Loucy (cell line): ENCODE measurements around the gene IL11RA.

Experiments
- EZH2phosphoT487 ChIP-seq: fragments of 200-600 bp; IDR thresholded peaks from 2 replicates; pipeline ENCODE4 v1.6.1; 2018; ENCODE audit warnings: antibody characterized with exemption, mild to moderate bottlenecking, moderate library complexity, borderline replicate concordance
- TF ChIP-seq, protein P1 (sequence below): fragments of 200-600 bp; sonication (generic); conservative IDR thresholded peaks from 2 replicates; pipeline ENCODE4 v1.5.1; 2014; ENCODE audit warnings: mild to moderate bottlenecking, antibody characterized with exemption, low read length

DNA sequence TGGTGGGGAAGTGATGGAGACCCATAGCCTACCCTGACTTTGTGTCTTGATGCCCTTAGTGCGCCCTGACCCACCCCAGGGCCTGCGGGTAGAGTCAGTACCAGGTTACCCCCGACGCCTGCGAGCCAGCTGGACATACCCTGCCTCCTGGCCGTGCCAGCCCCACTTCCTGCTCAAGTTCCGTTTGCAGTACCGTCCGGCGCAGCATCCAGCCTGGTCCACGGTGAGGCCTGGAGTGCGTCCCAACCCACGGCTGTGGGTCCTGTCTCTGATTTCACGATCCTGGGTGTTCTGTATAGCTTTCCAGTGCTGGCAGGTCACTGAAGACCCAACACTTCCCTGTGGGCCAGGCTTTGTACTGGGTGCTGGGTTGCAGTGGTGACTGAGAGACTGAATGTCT, 6.5 kb downstream of the IL11RA start:
- TF ChIP-seq, protein P1, sequence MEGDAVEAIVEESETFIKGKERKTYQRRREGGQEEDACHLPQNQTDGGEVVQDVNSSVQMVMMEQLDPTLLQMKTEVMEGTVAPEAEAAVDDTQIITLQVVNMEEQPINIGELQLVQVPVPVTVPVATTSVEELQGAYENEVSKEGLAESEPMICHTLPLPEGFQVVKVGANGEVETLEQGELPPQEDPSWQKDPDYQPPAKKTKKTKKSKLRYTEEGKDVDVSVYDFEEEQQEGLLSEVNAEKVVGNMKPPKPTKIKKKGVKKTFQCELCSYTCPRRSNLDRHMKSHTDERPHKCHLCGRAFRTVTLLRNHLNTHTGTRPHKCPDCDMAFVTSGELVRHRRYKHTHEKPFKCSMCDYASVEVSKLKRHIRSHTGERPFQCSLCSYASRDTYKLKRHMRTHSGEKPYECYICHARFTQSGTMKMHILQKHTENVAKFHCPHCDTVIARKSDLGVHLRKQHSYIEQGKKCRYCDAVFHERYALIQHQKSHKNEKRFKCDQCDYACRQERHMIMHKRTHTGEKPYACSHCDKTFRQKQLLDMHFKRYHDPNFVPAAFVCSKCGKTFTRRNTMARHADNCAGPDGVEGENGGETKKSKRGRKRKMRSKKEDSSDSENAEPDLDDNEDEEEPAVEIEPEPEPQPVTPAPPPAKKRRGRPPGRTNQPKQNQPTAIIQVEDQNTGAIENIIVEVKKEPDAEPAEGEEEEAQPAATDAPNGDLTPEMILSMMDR = no peak
- no peak for TF ChIP-seq EZH2phosphoT487
